H1 (cell line): ENCODE results near the gene F5. TPM values are rescaled to one million over a fixed set of nuclear protein-coding genes. Genes with fewer than 3 reads are reported as not detected.

Source experiments
- CTCF ChIA-PET: fragments of 300-600 bp; sonication (Branson Sonifier 250); formaldehyde crosslinking; loops from one replicate; lab custom pipeline; 2021; ENCODE audit not compliant: partially characterized antibody; lab: Charles Lee
- POLR2A ChIA-PET: fragments of 300-600 bp; sonication (Branson Sonifier 250); formaldehyde crosslinking; loops from one replicate; lab custom pipeline; 2021; ENCODE audit warnings: inconsistent platforms; ENCODE audit not compliant: partially characterized antibody; lab: Charles Lee
- DNase-seq, 2 experiments: peaks; one replicate each; pipeline versions ENCODE4 v3.0.0 to v3.0.0-alpha.2; 2010 to 2022; ENCODE audit warnings: low spot score in 2 of 2, low read depth in 1 of 2, mixed read lengths in 1 of 2
- FAIRE-seq: peaks from 2 replicates; lab custom pipeline; 2011; peaks lifted over from hg19 to GRCh38; lab: Jason Lieb, UNC
- H2AFZ ChIP-seq: 2 replicates; pipeline ENCODE4 v1.8.1; 2012; ENCODE audit warnings: low read length, inconsistent platforms
- H2AK5ac ChIP-seq: 2 replicates; pipeline ENCODE4 v1.6.1; 2013; ENCODE audit warnings: low read depth, low read length
- H2BK120ac ChIP-seq: replicated peaks from 2 replicates; pipeline ENCODE3; 2013; ENCODE audit warnings: low read depth, low read length, inconsistent platforms
- H2BK12ac ChIP-seq: 2 replicates; pipeline ENCODE4 v1.6.1; 2013; ENCODE audit warnings: low read depth, low read length
- H2BK15ac ChIP-seq: 2 replicates; pipeline ENCODE4 v1.6.1; 2013; ENCODE audit warnings: low read length
- H2BK20ac ChIP-seq: 2 replicates; pipeline ENCODE4 v1.6.1; 2013; ENCODE audit warnings: low read length
- H2BK5ac ChIP-seq: 2 replicates; pipeline ENCODE4 v1.6.1; 2013; ENCODE audit warnings: low read depth, low read length
- H3K14ac ChIP-seq: 2 replicates; pipeline ENCODE4 v1.6.1; 2013; ENCODE audit warnings: inconsistent platforms; ENCODE audit not compliant: insufficient read length
- H3K18ac ChIP-seq: 2 replicates; pipeline ENCODE4 v1.6.1; 2013; ENCODE audit warnings: low read length; ENCODE audit errors: extremely low read depth
- H3K23ac ChIP-seq: 2 replicates; pipeline ENCODE4 v1.6.1; 2013; ENCODE audit warnings: inconsistent platforms; ENCODE audit not compliant: insufficient read length
- H3K23me2 ChIP-seq: 2 replicates; pipeline ENCODE4 v1.6.1; 2013; ENCODE audit warnings: low read depth, low read length
- H3K27ac ChIP-seq: 2 replicates; pipeline ENCODE4 v1.6.1; 2011; ENCODE audit warnings: low read depth, low read length, inconsistent platforms
- H3K27me3 ChIP-seq, 4 experiments: replicated peaks in 1 of 4; 1 replicate in 1 of 4; 2 replicates in 3 of 4; pipeline versions ENCODE4 v1.6.1 to v1.8.1; 2011 to 2013; ENCODE audit warnings: low read length in 3 of 4, mild to moderate bottlenecking in 3 of 4, inconsistent platforms in 2 of 4, mixed read lengths in 2 of 4, moderate library complexity in 1 of 4; ENCODE audit not compliant: control insufficient read depth in 3 of 4, insufficient read depth in 3 of 4; ENCODE audit errors: extremely low read depth in 1 of 4
- H3K36me3 ChIP-seq, 4 experiments: 2 replicates each; pipeline versions ENCODE4 v1.6.1 to v1.8.1; 2011 to 2013; ENCODE audit warnings: mild to moderate bottlenecking in 4 of 4, low read length in 3 of 4, moderate library complexity in 2 of 4, control low read depth in 1 of 4, inconsistent platforms in 1 of 4; ENCODE audit not compliant: insufficient read depth in 4 of 4, control insufficient read depth in 2 of 4
- H3K4ac ChIP-seq: replicated peaks from 2 replicates; pipeline ENCODE3; 2013; ENCODE audit warnings: low read length, low read depth, mixed read lengths, inconsistent platforms; ENCODE audit not compliant: insufficient read length
- H3K4me1 ChIP-seq, 4 experiments: replicated peaks in 1 of 4; 1 replicate in 1 of 4; 2 replicates in 3 of 4; pipeline versions ENCODE4 v1.6.1 to v1.8.1; 2011 to 2013; ENCODE audit warnings: low read length in 3 of 4, inconsistent platforms in 2 of 4, mixed read lengths in 1 of 4; ENCODE audit not compliant: insufficient read depth in 4 of 4, control insufficient read depth in 3 of 4
- H3K4me2 ChIP-seq, 2 experiments: 2 replicates each; pipeline versions ENCODE4 v1.6.1 to v1.8.1; 2011 to 2013; ENCODE audit warnings: low read depth in 2 of 2, low read length in 2 of 2, control low read depth in 1 of 2, inconsistent platforms in 1 of 2, mild to moderate bottlenecking in 1 of 2; ENCODE audit not compliant: insufficient read depth in 1 of 2
- H3K4me3 ChIP-seq, 4 experiments: fragments of 200-600, 300-600 bp in 1 of 4; sonication (generic), shearing (Covaris generic), sonication (Bioruptor Twin) in 1 of 4; 2 replicates each; pipeline versions ENCODE4 v1.5.1 to v1.8.1; 2011 to 2016; ENCODE audit warnings: low read length in 4 of 4, low read depth in 3 of 4, control low read depth in 2 of 4, inconsistent platforms in 2 of 4, mild to moderate bottlenecking in 2 of 4, mixed read lengths in 1 of 4, moderate library complexity in 1 of 4; ENCODE audit not compliant: insufficient read depth in 2 of 4; ENCODE audit errors: extremely low read depth in 1 of 4
- H3K56ac ChIP-seq: replicated peaks from 2 replicates; pipeline ENCODE3; 2013; ENCODE audit warnings: low read depth, mild to moderate bottlenecking, mixed read lengths, low read length, inconsistent platforms; ENCODE audit not compliant: insufficient read length
- H3K79me1 ChIP-seq: 2 replicates; pipeline ENCODE4 v1.6.1; 2013; ENCODE audit warnings: low read depth, low read length, control low read depth
- H3K79me2 ChIP-seq, 2 experiments: 2 replicates each; pipeline versions ENCODE4 v1.6.1 to v1.8.1; 2012 to 2013; ENCODE audit warnings: low read length in 2 of 2, mild to moderate bottlenecking in 2 of 2, inconsistent platforms in 1 of 2; ENCODE audit not compliant: insufficient read depth in 2 of 2, control insufficient read depth in 1 of 2
- H3K9ac ChIP-seq, 4 experiments: replicated peaks in 1 of 4; 1 replicate in 1 of 4; 2 replicates in 3 of 4; pipeline versions ENCODE4 v1.6.1 to v1.8.1; 2011 to 2013; ENCODE audit warnings: low read depth in 3 of 4, low read length in 3 of 4, control low read depth in 2 of 4, mild to moderate bottlenecking in 2 of 4, moderate library complexity in 2 of 4, inconsistent platforms in 1 of 4; ENCODE audit errors: extremely low read depth in 1 of 4
- H3K9me3 ChIP-seq, 2 experiments: 2 replicates each; pipeline versions ENCODE4 v1.6.1 to v1.8.1; 2012 to 2013; ENCODE audit warnings: mild to moderate bottlenecking in 2 of 2, moderate library complexity in 2 of 2, control low read depth in 1 of 2, inconsistent platforms in 1 of 2, low read depth in 1 of 2, low read length in 1 of 2, mixed read lengths in 1 of 2; ENCODE audit not compliant: insufficient read depth in 2 of 2
- H4K20me1 ChIP-seq, 2 experiments: replicated peaks in 1 of 2; 2 replicates each; pipeline versions ENCODE3 to v1.8.1; 2011 to 2013; ENCODE audit warnings: inconsistent platforms in 2 of 2, low read length in 2 of 2, mild to moderate bottlenecking in 1 of 2; ENCODE audit not compliant: insufficient read depth in 2 of 2, control insufficient read depth in 1 of 2
- H4K5ac ChIP-seq: 2 replicates; pipeline ENCODE4 v1.6.1; 2013; ENCODE audit warnings: low read length, low read depth, mixed read lengths, inconsistent platforms; ENCODE audit not compliant: insufficient read length
- H4K8ac ChIP-seq: 2 replicates; pipeline ENCODE4 v1.8.0; 2013; ENCODE audit warnings: mild to moderate bottlenecking, moderate library complexity, low read length, inconsistent platforms; ENCODE audit not compliant: insufficient read depth; ENCODE audit errors: extremely low read depth
- H4K91ac ChIP-seq: replicated peaks from 2 replicates; pipeline ENCODE3; 2013; ENCODE audit warnings: low read length, mixed read lengths, inconsistent platforms; ENCODE audit not compliant: insufficient read length
- WGBS, 2 experiments: shearing (Covaris generic) in 1 of 2; methylation state at CpG; one replicate each; pipeline versions ENCODE4 v1.1.6 to v1.1.7; 2013 to 2015; ENCODE audit warnings: low lambda C conversion rate in 2 of 2, mixed read lengths in 2 of 2, inconsistent platforms in 1 of 2, low coverage in 1 of 2, missing lambda C conversion rate in 1 of 2; ENCODE audit not compliant: insufficient replicate concordance in 2 of 2, insufficient coverage in 1 of 2, insufficient read length in 1 of 2; ENCODE audit errors: extremely low coverage in 1 of 2, missing lambda C conversion rate in 1 of 2; 5-methylcytosine and 5-hydroxymethylcytosine counted together
- polyA plus RNA-seq, 7 experiments: library from polyadenylated mRNA; depleted of rRNA in 3 of 7; stranded (reverse) in 5 of 7; unstranded in 2 of 7; fragments of >200 nt in 5 of 7; fragments of 200-250 nt in 2 of 7; gene quantifications; 1 replicate in 5 of 7; 2 replicates in 1 of 7; 4 replicates in 1 of 7; pipeline versions ENCODE4 v1.2.1 to v1.2.3, GENCODE V29; 2011 to 2013; ENCODE audit warnings: missing spikeins in 2 of 7, mixed read lengths in 2 of 7
- total RNA-seq: library from RNA; stranded (reverse); fragmentation: NEBNext Ultra II Directional; extraction: Animal tissue kit (Norgen Biotek cat#: 25700); gene quantifications from 2 replicates; pipeline ENCODE4 v1.2.1, GENCODE V29; 2021
- TF ChIP-seq, protein P1 (sequence below): IDR thresholded peaks from 2 replicates; pipeline ENCODE4 v1.6.1; 2012; ENCODE audit warnings: inconsistent platforms

The F5 gene
- total and polyA plus RNA-seq, 2 of the 8 experiments (the other 6 are each of a cell fraction or from before 2014, with no cell fraction given) = 0.04 to 0.06 TPM

DNA sequence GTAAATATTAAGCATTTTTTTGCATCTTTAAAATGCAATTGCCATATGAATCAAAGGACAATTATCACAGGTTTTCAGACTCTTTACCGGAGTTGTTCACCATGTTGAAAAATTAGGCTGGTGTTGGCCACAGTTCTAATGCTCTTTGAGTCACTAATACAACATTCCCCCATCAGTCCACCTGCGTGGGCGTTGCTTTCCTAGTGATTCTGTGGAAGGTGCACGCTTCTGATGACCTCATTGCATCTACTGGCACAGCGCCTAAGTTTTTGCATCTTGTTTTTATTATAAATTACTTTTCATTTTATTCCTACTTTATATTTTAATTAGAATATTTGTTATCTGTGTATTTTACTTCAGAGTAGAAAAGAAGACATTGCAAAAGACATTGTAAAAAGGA lies 4.7 kb upstream of the F5 start:
- Histone ChIP-seq H3K23ac (no peak overlapping the region), H3K79me2 (no peaks in the 10 kb centered on the region), H4K91ac (no peak overlapping the region), H2AFZ (no peak overlapping the region), H3K4ac (no peak overlapping the region), H3K18ac (no peak overlapping the region), H2BK20ac (no peak overlapping the region), H3K14ac (no peak overlapping the region), H3K36me3 (no peaks in the 10 kb centered on the region), H3K56ac (no peak overlapping the region), H2BK120ac (no peak overlapping the region), H4K8ac (no peak overlapping the region), H3K9ac (no peak overlapping the region), H4K5ac (no peak overlapping the region), H3K4me1 (peaks cover 0 to 2% (median under 1%) of the 10 kb centered on the region in 4 experiments; a peak in 3 of 7 replicates), H2BK15ac (no peak overlapping the region), H3K27ac (no peak overlapping the region), H3K79me1 (no peaks in the 10 kb centered on the region), H4K20me1 (no peaks in the 10 kb centered on the region), H3K9me3 (no peaks in the 10 kb centered on the region), H2BK5ac (no peak overlapping the region), H3K27me3 (no peaks in the 10 kb centered on the region; a peak in 1 of 7 replicates), H3K4me3 (no peak overlapping the region), H2BK12ac (no peak overlapping the region), H3K23me2 (no peaks in the 10 kb centered on the region), H3K4me2 (no peak overlapping the region), H2AK5ac (no peak overlapping the region)
- ChIA-PET POLR2A (no interaction called here), CTCF (interaction anchor here (0.9 kb wide), 1 partner anchor 40 kb away, joined by 5 read pairs; no protein-coding TSS in a partner anchor)
- TF ChIP-seq, protein P1, sequence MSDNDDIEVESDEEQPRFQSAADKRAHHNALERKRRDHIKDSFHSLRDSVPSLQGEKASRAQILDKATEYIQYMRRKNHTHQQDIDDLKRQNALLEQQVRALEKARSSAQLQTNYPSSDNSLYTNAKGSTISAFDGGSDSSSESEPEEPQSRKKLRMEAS = no peak
- DNase-seq (no peak), FAIRE-seq (no peak)
- WGBS, 2 experiments = 96% methylated on average over 5 of the region's 5 CpGs; no CpG with 5 or more reads in 1 of the 2 experiments
